Activated T-cell treated with anti-CD3 and anti-CD28 coated beads, Interleukin-2, amount 50 U/mL, for 1 hour (primary cell): ENCODE results near the gene PTPN1.
"Not testable (repeated sequence)": the region's sequence is repeated elsewhere in the genome, so short reads cannot be mapped to it uniquely, and the experiment has no call there.

Experiments
- DNase-seq: peaks from one replicate; pipeline ENCODE4 v3.0.0-alpha.2; 2020

The PTPN1 gene

GRCh38 chr20:50509923-50510705 lies at the start of gene PTPN1:
Gene PTPN1 (plus strand): TSS chr20:50510383. CDS start chr20:50510528, 145 bp downstream.
- DNase-seq = peak; percentile 99

- DNase-seq = peak; percentile 83
Observed at GRCh38 chr20:50460608-50461267, 49.4 kb upstream of the PTPN1 start.

GRCh38 chr20:50462093-50462690 lies 48.0 kb upstream of the PTPN1 start:
- DNase-seq = no peak

- peak; percentile 65 for DNase-seq
Observed at GRCh38 chr20:50464026-50464724, 46.0 kb upstream of the PTPN1 start.

- DNase-seq = no peak
Observed at GRCh38 chr20:50464725-50465650, 45.2 kb upstream of the PTPN1 start.

- no peak for DNase-seq
Observed at GRCh38 chr20:50467174-50467573, 43.0 kb upstream of the PTPN1 start.

- DNase-seq = peak; percentile 27
Observed at GRCh38 chr20:50467718-50468356, 42.3 kb upstream of the PTPN1 start.

- no peak for DNase-seq
Observed at GRCh38 chr20:50468378-50468798, 41.8 kb upstream of the PTPN1 start.

- no peak for DNase-seq
Observed at GRCh38 chr20:50469176-50469723, 40.9 kb upstream of the PTPN1 start.

GRCh38 chr20:50469796-50470195 lies 40.4 kb upstream of the PTPN1 start:
- DNase-seq = no peak

- no peak for DNase-seq
Observed at GRCh38 chr20:50470264-50470858, 39.8 kb upstream of the PTPN1 start.

GRCh38 chr20:50471231-50471630 lies 39.0 kb upstream of the PTPN1 start:
- DNase-seq = no peak

- DNase-seq = no peak
Observed at GRCh38 chr20:50472693-50473664, 37.2 kb upstream of the PTPN1 start.

- not testable (repeated sequence) for DNase-seq
Observed at GRCh38 chr20:50474356-50474755, 35.8 kb upstream of the PTPN1 start.

GRCh38 chr20:50475681-50476292 lies 34.4 kb upstream of the PTPN1 start:
- no peak for DNase-seq

GRCh38 chr20:50477239-50477872 lies 32.8 kb upstream of the PTPN1 start:
- DNase-seq = no peak

GRCh38 chr20:50478162-50478990 lies 31.8 kb upstream of the PTPN1 start:
- DNase-seq = peak; percentile 74

- DNase-seq = no peak
Observed at GRCh38 chr20:50481741-50482140, 28.4 kb upstream of the PTPN1 start.
